OCI-LY3 (cell line): ENCODE measurements around the gene ORAI1.

ENCODE experiments used
- EZH2phosphoT487 ChIP-seq: fragments of 200-600 bp; shearing (Covaris generic); IDR thresholded peaks from 2 replicates; pipeline ENCODE4 v1.6.1; 2018; ENCODE audit warnings: antibody characterized with exemption, mixed run types, low read depth
- TF ChIP-seq, protein P1 (sequence below): fragments of 200-600, 300-600 bp; sonication (generic); IDR thresholded peaks from 2 replicates; pipeline ENCODE4 v1.5.1; 2014; ENCODE audit warnings: antibody characterized with exemption, low read length, low read depth

DNA sequence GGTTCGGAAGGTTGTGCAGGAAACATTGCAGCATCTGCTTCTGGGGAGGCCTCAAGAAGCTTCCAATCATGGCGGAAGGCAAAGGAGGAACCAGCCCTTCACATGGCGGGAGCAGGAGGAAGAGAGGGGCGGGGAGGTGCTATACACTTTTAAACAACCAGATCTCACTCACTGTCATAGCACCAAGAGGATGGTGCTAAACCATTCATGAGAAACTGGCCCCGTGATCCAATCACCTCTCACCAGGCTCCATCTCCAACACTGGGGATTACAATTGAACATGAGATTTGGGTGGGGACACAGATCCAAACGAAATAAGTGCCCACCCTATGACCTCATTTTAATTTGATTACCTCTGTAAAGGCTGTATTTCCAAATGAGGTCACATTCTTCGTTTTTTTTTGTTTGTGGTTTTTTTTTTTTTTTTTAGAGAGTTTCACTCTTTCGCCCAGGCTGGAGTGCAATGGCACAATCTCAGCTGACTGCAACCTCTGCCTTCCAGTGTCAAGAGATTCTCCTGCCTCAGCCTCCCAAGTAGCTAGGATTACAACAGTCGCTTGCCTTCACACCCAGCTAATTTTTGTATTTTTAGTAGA, 11.4 kb upstream of the ORAI1 start:
- TF ChIP-seq, protein P1, sequence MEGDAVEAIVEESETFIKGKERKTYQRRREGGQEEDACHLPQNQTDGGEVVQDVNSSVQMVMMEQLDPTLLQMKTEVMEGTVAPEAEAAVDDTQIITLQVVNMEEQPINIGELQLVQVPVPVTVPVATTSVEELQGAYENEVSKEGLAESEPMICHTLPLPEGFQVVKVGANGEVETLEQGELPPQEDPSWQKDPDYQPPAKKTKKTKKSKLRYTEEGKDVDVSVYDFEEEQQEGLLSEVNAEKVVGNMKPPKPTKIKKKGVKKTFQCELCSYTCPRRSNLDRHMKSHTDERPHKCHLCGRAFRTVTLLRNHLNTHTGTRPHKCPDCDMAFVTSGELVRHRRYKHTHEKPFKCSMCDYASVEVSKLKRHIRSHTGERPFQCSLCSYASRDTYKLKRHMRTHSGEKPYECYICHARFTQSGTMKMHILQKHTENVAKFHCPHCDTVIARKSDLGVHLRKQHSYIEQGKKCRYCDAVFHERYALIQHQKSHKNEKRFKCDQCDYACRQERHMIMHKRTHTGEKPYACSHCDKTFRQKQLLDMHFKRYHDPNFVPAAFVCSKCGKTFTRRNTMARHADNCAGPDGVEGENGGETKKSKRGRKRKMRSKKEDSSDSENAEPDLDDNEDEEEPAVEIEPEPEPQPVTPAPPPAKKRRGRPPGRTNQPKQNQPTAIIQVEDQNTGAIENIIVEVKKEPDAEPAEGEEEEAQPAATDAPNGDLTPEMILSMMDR = no peak
- no peak for TF ChIP-seq EZH2phosphoT487
